Activated naive CD4-positive, alpha-beta T cell (primary cell): ENCODE measurements around the gene LRRC45.

Experiments
- DNase-seq, 4 experiments: peaks; one replicate each; lab custom pipeline; 2025; lab: John Stamatoyannopoulos, UW

LRRC45 gene

GRCh38 chr17:82007495-82008257 is 15.4 kb upstream of the LRRC45 start:
- DNase-seq: no peak

- DNase-seq: no peak
Measured at GRCh38 chr17:82008258-82008940, 14.7 kb upstream of the LRRC45 start.

GRCh38 chr17:82008941-82009405 is 14.1 kb upstream of the LRRC45 start:
- no peak for DNase-seq

- no peak for DNase-seq
Measured at GRCh38 chr17:82009413-82009812, 13.7 kb upstream of the LRRC45 start.

GRCh38 chr17:82010575-82011525 is 12.3 kb upstream of the LRRC45 start:
- no peak for DNase-seq

DNA sequence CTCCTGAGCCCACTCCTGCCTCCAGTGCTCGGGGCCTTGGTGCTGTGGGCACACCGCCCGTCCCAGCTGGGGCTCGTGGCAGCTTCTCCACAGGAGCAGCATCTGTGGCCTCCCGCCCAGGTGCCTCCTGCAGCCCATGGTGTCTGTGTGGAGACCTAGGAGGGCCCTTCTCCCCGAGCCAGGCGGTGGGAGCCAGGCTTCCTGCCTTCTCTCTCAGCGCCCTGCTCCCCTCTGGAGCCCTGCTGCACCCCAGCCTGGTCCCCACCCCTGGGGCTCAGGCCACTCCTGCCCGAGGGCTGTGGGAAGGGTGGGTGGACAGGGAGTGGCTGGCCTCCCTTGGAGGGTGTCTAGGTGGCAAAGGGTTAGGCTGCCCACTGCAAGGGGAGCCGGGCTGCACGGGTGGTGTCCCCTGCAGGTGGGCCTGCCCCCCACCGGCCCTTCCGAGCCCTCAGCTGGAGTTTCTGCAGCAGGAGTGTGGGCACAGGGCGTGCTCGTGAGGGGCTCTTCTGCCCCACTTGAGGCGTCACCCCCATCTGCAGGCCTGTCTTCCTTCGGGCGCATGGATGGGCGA is 11.4 kb upstream of the LRRC45 start:
- DNase-seq: no peak

DNA sequence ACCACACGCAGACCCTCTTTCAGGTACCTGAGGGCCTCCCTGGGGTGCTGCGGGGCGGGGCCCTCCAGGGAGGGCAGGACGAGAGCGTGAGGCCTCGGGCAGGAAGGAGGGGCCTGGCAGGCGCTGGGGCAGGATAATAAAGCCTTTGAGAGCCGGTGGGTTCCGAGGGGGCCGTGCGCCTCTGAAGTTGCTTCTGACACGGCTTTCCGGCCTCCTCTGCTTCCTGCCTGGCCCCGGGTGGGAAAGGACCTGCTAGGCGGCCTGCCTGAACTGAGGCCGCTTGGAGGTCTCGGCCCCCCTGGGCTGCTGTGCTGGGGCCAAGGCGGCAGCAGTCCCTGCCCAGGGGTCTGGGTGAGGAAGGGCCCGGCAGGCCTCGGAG is 10.9 kb upstream of the LRRC45 start:
- DNase-seq: no peak

DNA sequence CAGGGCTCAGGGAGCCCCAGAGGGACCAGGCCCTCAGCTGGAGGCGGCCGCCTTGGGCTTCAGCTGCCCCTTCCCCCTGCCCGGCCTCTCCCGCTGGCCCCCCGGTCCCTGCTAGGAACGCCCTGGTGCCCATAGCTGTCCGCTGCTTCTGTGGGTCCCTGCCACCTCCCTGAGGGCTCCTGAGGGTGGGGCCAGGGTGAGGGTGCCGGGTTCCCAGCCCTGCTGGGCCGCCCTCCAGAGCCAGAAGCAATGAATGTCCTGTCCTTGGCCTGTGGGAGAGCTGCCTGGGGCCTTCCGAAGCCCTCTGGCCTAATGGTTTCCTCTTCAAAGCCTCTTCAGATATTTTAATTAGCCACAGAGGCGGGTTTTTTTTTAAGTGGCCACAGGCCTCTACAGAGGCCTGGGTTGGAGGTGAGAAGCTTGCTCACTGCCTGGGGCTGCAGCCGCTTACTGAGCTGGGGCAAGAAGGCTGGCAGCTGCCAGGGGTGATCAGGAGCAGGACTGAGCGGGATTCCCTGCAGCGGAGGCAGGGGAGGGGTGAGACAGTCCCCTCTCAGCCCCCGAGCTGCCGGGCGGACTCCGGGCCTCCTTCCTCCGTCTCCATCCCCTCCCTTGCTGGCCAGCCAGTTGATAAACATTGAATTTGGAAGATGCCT is 10.3 kb upstream of the LRRC45 start:
- no peak for DNase-seq

GRCh38 chr17:82013341-82013740 is 9.8 kb upstream of the LRRC45 start:
- DNase-seq: no peak

- no peak for DNase-seq
Measured at GRCh38 chr17:82013772-82014321, 9.3 kb upstream of the LRRC45 start.

- DNase-seq: no peak
Measured at GRCh38 chr17:82014432-82014831, 8.7 kb upstream of the LRRC45 start.

- no peak for DNase-seq
Measured at GRCh38 chr17:82014971-82015310, 8.2 kb upstream of the LRRC45 start.

GRCh38 chr17:82015311-82015971 is 7.7 kb upstream of the LRRC45 start:
- no peak for DNase-seq

DNA sequence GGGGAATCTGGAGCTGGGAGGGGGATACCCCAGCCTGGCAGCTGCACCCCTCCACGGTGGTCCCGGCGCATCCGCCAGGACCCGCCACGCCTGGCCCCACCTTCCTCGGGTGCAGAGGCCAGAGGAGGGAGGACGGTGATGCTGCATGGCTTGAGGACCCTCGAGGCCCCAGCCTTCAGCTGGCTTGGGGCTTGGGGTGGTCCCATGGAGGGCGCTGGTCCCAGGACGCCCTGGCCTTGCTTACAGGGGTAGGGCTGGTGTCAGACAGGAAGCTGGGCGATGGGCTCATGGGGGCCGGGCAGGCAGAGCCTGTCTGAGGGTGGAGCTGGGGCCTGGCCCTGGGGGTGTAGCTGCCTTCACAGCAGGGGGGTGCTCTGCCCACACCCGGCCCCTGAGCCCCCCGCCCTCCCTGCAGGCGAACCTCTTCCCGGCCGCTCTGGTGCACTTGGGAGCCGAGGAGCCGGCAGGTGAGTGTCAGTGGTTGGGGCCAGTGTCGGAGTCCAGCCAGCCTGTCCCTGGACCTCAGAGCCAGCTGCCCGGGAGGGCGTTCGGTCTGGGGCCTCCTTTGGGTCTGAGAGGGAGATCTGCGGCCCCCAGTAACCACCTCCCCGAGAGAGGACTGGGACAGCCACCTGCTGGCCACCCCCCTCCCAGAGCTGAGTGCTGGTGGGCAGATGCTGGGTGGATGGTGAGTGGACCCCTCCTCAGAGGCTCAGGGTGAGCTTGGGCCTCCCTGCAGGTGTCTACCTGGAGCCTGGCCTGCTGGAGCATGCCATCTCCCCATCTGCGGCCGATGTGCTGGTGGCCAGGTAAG is 6.8 kb upstream of the LRRC45 start:
- no peak for DNase-seq

DNA sequence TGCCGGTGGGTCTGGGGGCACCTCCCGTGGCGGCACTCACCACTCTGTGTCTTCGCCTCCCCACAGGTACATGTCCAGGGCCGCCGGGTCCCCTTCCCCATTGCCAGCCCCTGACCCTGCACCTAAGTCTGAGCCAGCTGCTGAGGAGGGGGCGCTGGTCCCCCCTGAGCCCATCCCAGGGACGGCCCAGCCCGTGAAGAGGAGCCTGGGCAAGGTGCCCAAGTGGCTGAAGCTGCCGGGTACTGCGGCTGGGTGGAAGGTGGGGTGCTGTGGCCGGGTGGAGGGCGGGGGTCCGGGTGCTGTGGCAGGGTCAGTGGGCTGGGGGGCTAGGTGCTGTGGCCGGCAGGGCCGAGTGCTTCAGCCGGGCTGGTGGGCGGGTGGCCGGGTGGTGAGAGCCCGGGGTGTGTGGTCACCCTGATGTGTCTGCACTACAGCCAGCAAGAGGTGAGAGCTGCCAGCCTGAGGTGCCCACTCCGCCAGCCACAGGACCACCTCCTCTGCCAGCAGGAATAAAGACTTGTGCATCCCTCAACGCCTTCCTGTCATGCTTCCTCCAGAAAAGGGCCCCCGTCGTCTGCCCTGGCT is 6.1 kb upstream of the LRRC45 start:
- DNase-seq: no peak

DNA sequence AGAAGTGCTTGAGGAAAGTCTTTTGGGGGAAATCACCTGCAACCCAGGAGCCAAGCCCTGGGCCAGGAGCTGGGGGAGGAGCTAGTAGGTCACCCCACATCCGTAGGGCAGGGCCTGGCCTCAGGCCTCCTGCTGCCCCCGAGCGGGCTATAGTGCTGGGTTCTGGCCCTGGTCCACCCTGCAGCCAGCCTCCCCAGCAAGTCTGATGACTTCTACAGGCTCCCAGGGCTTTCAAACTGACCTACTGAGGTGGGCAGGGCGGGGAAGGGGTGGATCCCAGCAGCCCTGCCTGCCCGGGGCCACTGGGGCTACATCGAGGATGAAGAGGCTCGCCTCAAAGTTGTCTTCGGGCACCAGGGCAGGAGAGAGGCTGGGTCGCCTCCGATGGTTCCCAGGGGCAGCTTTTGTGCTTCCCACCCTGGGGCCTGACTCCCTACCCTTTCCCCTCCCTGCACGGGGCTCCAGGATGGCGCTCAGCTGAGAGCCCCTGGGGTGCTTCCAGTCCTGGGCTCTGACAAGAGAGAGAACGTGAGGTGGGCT is 5.4 kb upstream of the LRRC45 start:
- no peak for DNase-seq

DNA sequence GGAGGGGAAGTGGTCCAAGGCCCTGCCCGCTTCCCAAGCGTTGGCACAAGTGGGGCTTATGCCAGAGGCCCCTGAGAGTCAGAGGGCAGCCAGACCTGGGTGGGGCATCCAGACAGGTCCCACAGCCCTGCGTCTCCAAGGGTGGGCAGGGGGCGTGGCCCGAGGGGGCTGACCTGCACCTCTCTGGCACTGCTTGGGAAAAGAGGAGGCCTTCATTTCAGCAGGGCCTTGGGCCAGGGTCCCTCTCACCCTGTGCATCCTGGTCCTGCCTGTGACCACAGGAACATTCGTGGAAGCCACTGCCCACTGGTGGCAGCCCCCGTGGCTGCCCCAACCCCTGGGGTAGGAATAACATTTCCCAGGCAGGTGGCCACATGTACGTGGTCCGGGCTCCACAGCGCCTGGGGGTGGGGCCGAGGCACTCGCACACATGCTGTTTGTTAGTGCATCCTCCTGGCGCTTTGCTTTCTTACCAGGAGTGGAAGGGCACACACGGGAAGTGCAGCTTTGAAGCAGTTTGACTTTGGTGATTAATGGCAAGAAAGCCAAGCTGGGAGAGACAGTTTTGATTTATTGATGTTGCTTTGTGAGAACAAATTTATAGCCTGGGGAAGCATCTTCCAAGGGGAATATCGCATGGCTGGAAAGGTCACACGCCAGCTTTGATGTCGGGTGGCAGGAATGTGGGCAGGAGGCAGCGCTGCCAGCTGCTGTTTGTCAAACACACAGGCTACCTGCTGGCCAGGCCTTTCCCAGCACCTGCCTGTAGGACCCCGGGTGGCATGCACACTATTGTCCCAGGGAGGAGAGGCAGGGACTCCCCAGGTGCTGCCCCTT is 4.7 kb upstream of the LRRC45 start:
- DNase-seq: no peak

- no peak for DNase-seq
Measured at GRCh38 chr17:82018989-82019689, 4.0 kb upstream of the LRRC45 start.
